Endodermal cell (in vitro differentiated cells): Measurements from ENCODE around the gene IP6K3. TPM values are rescaled to one million over a fixed set of nuclear protein-coding genes. Genes with fewer than 3 reads are reported as not detected.

ENCODE experiments used
- DNase-seq: peaks from one replicate; pipeline ENCODE4 v3.0.0-alpha.2; 2017
- H3K27ac ChIP-seq: 2 replicates; pipeline ENCODE4 v1.5.1; 2013; ENCODE audit warnings: mild to moderate bottlenecking, low read depth, low read length, moderate library complexity
- H3K27me3 ChIP-seq: 2 replicates; pipeline ENCODE4 v1.6.1; 2013; ENCODE audit warnings: mild to moderate bottlenecking, low read length, moderate library complexity; ENCODE audit not compliant: insufficient read depth, control insufficient read depth, poor library complexity, severe bottlenecking
- H3K36me3 ChIP-seq: 2 replicates; pipeline ENCODE4 v1.7.0; 2013; ENCODE audit warnings: mild to moderate bottlenecking, low read length, moderate library complexity; ENCODE audit not compliant: control insufficient read depth, insufficient read depth
- H3K4me1 ChIP-seq: one replicate; pipeline ENCODE4 v1.7.0; 2013; ENCODE audit warnings: low read length; ENCODE audit not compliant: control insufficient read depth, insufficient read depth
- H3K4me3 ChIP-seq: 2 replicates; pipeline ENCODE4 v1.5.1; 2013; ENCODE audit warnings: mild to moderate bottlenecking, low read length, moderate library complexity
- H3K9ac ChIP-seq: 2 replicates; pipeline ENCODE4 v1.6.1; 2013; ENCODE audit warnings: mild to moderate bottlenecking, low read length, moderate library complexity; ENCODE audit not compliant: poor library complexity, severe bottlenecking; ENCODE audit errors: extremely low read depth
- H3K9me3 ChIP-seq: 2 replicates; pipeline ENCODE4 v1.6.1; 2013; ENCODE audit warnings: mild to moderate bottlenecking, low read length, moderate library complexity; ENCODE audit not compliant: control insufficient read depth
- H3K27ac Mint-ChIP-seq: 2 replicates; pipeline ENCODE4 v1.8.0; 2020; ENCODE audit warnings: mixed read lengths
- H3K27me3 Mint-ChIP-seq: 2 replicates; pipeline ENCODE4 v1.8.0; 2021; ENCODE audit warnings: mild to moderate bottlenecking, mixed read lengths; ENCODE audit not compliant: insufficient read depth
- H3K36me3 Mint-ChIP-seq: 2 replicates; pipeline ENCODE4 v1.8.0; 2020; ENCODE audit warnings: low read depth, mixed read lengths
- H3K4me1 Mint-ChIP-seq: 2 replicates; pipeline ENCODE4 v1.8.0; 2020; ENCODE audit warnings: mixed read lengths
- H3K4me3 Mint-ChIP-seq: 2 replicates; pipeline ENCODE4 v1.8.0; 2020; ENCODE audit warnings: mild to moderate bottlenecking, moderate library complexity, mixed read lengths
- H3K9me3 Mint-ChIP-seq: 2 replicates; pipeline ENCODE4 v1.8.0; 2020; ENCODE audit warnings: mild to moderate bottlenecking, mixed read lengths
- WGBS, 2 experiments: methylation state at CpG; one replicate each; pipeline versions ENCODE4 v1.1.5 to v1.1.7; 2013; ENCODE audit warnings: missing lambda C conversion rate in 2 of 2, mixed read lengths in 1 of 2; ENCODE audit not compliant: insufficient coverage in 1 of 2, insufficient read length in 1 of 2; 5-methylcytosine and 5-hydroxymethylcytosine counted together
- total RNA-seq, 2 donors: library from RNA; stranded (reverse); fragmentation: NEBNext Ultra II Directional in 1 of 2; extraction: Animal tissue kit (Norgen Biotek cat#: 25700) in 1 of 2; gene quantifications; 2 replicates in 1 of 2; 3 replicates in 1 of 2; pipeline ENCODE4 v1.2.1, GENCODE V29; 2021
- TF ChIP-seq, protein P1 (sequence below): fragments of 200-600 bp; sonication (generic); conservative IDR thresholded peaks from 2 replicates; pipeline ENCODE4 v1.5.0; 2021; ENCODE audit warnings: antibody characterized with exemption, mild to moderate bottlenecking

Gene IP6K3
- total RNA-seq, 2 donors from 2014 or later = not detected

DNA sequence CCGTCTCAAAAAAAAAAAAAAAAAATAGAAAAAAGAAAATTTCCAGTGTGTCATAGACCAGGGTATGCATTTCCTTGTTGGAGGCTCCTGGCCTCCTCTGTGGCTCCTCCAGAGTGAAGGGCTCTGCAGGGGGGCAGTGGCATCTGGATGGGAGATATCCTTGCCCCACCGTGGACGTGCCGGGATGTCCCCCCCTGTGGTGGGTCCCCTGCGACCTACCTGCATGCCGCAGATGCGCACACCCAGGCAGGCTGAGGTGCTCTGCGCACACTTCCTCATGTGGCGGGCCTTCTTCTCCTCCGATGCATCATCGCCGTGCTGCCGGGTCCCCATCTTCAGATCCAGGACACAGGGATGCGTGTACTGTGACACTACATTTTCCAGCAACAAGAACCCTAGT, 21.5 kb downstream of the IP6K3 start:
- H3K27me3 Mint-ChIP-seq = peaks cover 10% of the 10 kb centered on the region
- H3K27ac ChIP-seq = no peak overlapping the region
- H3K36me3 ChIP-seq = no peaks in the 10 kb centered on the region
- TF ChIP-seq, protein P1, sequence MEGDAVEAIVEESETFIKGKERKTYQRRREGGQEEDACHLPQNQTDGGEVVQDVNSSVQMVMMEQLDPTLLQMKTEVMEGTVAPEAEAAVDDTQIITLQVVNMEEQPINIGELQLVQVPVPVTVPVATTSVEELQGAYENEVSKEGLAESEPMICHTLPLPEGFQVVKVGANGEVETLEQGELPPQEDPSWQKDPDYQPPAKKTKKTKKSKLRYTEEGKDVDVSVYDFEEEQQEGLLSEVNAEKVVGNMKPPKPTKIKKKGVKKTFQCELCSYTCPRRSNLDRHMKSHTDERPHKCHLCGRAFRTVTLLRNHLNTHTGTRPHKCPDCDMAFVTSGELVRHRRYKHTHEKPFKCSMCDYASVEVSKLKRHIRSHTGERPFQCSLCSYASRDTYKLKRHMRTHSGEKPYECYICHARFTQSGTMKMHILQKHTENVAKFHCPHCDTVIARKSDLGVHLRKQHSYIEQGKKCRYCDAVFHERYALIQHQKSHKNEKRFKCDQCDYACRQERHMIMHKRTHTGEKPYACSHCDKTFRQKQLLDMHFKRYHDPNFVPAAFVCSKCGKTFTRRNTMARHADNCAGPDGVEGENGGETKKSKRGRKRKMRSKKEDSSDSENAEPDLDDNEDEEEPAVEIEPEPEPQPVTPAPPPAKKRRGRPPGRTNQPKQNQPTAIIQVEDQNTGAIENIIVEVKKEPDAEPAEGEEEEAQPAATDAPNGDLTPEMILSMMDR = no peak
- 92 to 95% methylated on average over 7 to 14 of the region's 14 CpGs for WGBS, 2 experiments
- no peak overlapping the region for H3K9ac ChIP-seq
- DNase-seq = no peak
- no peak overlapping the region for H3K27ac Mint-ChIP-seq
- H3K4me1 ChIP-seq = no peaks in the 10 kb centered on the region
- H3K4me1 Mint-ChIP-seq = peaks cover 10% of the 10 kb centered on the region
- no peaks in the 10 kb centered on the region for H3K27me3 ChIP-seq
- no peaks in the 10 kb centered on the region for H3K36me3 Mint-ChIP-seq
- no peak overlapping the region for H3K4me3 ChIP-seq
- H3K9me3 ChIP-seq = no peaks in the 10 kb centered on the region
- H3K9me3 Mint-ChIP-seq = no peaks in the 10 kb centered on the region
- no peak overlapping the region for H3K4me3 Mint-ChIP-seq

DNA sequence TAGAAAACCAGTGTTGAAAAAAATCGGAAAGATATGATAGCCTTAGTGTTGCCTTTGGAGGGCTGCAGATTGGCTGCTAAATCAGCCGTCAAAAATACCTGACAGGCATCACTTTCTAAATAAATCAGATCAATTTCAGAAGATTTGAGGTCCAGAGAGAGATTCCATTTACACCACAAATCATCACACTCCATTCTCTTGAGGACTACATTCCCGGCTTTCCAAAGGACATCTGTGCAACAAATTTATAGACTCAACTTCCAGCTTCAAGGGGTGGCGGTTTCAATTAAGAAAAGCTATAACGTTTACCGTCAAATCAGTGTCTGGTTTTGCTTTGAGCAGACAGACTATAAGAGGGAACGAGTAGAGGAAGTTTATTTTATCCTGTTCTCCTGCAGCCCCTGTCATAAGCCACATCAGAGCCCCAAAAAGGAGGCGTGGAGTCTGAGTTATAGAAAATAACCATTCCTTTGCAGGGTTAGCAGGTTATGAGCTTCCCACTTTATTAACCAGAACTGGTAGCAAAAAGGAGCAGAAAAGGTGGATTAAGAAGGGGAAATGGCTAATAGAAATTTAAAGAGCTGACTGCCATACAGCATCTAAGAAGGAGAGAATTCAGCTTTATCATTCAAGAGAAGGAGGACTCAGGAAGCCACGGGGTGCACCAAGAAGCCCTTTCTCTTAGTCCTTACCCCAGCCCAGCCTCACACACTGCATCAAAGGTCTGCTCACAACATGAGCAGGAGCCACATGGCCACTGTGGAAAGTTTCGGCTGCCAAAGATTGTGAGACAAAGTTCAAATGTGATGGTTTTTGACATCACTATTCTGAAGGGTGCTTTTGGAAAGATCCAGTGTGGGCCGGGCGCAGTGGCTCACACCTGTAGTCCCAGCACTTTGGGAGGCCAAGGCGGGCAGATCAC, 22.3 kb downstream of the IP6K3 start:
- Mint-ChIP-seq H3K36me3 (no peaks in the 10 kb centered on the region), H3K4me1 (peaks cover 6% of the 10 kb centered on the region), H3K27me3 (peaks cover 15% of the 10 kb centered on the region), H3K4me3 (no peak overlapping the region), H3K27ac (no peak overlapping the region), H3K9me3 (no peaks in the 10 kb centered on the region)
- no peaks in the 10 kb centered on the region for H3K27me3 ChIP-seq
- no peak overlapping the region for H3K9ac ChIP-seq
- DNase-seq = no peak
- no peaks in the 10 kb centered on the region for H3K4me1 ChIP-seq
- H3K9me3 ChIP-seq = no peaks in the 10 kb centered on the region
- no peak overlapping the region for H3K27ac ChIP-seq
- no peak overlapping the region for H3K4me3 ChIP-seq
- TF ChIP-seq, protein P1 = no peak
- 84 to 90% methylated on average over 8 to 13 of the region's 13 CpGs for WGBS, 2 experiments
- H3K36me3 ChIP-seq = no peaks in the 10 kb centered on the region

DNA sequence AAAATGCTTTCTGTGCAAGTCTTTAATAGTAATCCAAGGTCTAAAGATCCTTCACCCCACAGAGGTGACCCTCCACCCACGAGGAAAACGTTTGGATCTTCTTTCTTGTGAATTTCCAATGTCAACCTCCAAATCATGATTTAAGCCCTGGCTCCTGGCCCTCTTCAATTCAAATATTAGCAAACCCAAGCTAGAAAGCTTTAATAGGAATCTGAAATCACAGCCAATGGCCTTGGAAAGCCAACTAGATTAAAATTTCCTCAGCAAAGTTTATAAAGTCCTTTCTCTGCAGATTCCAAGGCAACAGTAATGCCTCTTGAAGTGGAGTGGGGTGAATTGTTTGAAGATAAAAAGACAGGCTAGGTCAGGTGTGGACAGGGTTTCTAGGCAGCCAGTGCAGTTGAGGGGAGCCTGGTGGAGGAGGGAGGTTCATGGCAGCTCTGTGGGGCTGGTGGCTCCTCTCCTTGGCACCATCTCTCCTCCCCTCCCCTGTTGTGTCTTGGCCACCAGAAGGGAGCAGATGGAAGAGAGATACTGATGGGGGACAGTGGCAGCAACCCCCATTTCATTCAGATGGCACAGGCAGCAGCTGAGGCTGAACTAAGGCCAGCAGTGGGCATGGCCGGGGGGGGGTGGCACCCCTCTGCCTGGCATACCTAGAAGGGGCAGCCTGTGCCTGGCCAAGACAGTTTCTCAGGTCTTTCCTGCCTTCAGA, 23.2 kb downstream of the IP6K3 start:
- TF ChIP-seq, protein P1 = no peak
- H3K9me3 ChIP-seq = no peaks in the 10 kb centered on the region
- DNase-seq = no peak
- no peaks in the 10 kb centered on the region for H3K27me3 ChIP-seq
- Mint-ChIP-seq H3K4me1 (peaks cover 6% of the 10 kb centered on the region), H3K27ac (no peak overlapping the region), H3K9me3 (no peaks in the 10 kb centered on the region), H3K27me3 (peaks cover 15% of the 10 kb centered on the region), H3K36me3 (no peaks in the 10 kb centered on the region), H3K4me3 (no peak overlapping the region)
- 87 to 94% methylated on average over 2 to 3 of the region's 3 CpGs for WGBS, 2 experiments
- no peaks in the 10 kb centered on the region for H3K36me3 ChIP-seq
- H3K4me3 ChIP-seq = no peak overlapping the region
- H3K27ac ChIP-seq = no peak overlapping the region
- no peak overlapping the region for H3K9ac ChIP-seq
- H3K4me1 ChIP-seq = no peaks in the 10 kb centered on the region
